Lower lobe of right lung (tissue), 2 donors: ENCODE data around the gene DNAH2. TPM values are rescaled to one million over a fixed set of nuclear protein-coding genes. Genes with fewer than 3 reads are reported as not detected.
A peak's percentile ranks its signal among the peaks of the same experiment; 100 is the strongest.

Source experiments
- ATAC-seq, 2 donors: fragments of 200-7000 bp; cut with Tn5 transposase; one replicate each; pipeline ENCODE4 v1.9.1; 2020 to 2022; ENCODE audit warnings: mild to moderate bottlenecking in 2 of 2, moderate library complexity in 2 of 2
- DNase-seq: peaks from one replicate; pipeline ENCODE4 v3.0.0-alpha.2; 2020
- H3K27ac ChIP-seq: fragments of 200-600 bp; one replicate; pipeline ENCODE4 v1.8.0; 2022
- H3K27me3 ChIP-seq: fragments of 200-600 bp; one replicate; pipeline ENCODE4 v1.8.0; 2022; ENCODE audit warnings: low read depth
- H3K36me3 ChIP-seq: fragments of 200-600 bp; one replicate; pipeline ENCODE4 v1.8.0; 2022; ENCODE audit warnings: mild to moderate bottlenecking
- H3K4me1 ChIP-seq: fragments of 200-600 bp; one replicate; pipeline ENCODE4 v1.8.0; 2022
- H3K4me3 ChIP-seq: fragments of 200-600 bp; one replicate; pipeline ENCODE4 v1.8.0; 2022; ENCODE audit warnings: mild to moderate bottlenecking
- H3K9me3 ChIP-seq: fragments of 200-600 bp; one replicate; pipeline ENCODE4 v1.8.0; 2022
- CTCF ChIP-seq: fragments of 200-600 bp; IDR thresholded peaks from one replicate; pipeline ENCODE4 v1.8.0; 2022; ENCODE audit warnings: antibody characterized with exemption, mild to moderate bottlenecking
- intact Hi-C: fragments of 100-400 bp; cut with DNase I; formaldehyde crosslinking; loops from one replicate; pipeline ENCODE4 v1.11.0; 2022
- long read RNA-seq: library from polyadenylated mRNA; unstranded; transcript quantifications from one replicate; pipeline ENCODE4 v2.0.0, GENCODE V29; 2021
- total RNA-seq: library from RNA; stranded (reverse); fragmentation: NEBNext Ultra II Directional; extraction: Animal tissue kit (Norgen Biotek cat#: 25700); gene quantifications from one replicate; pipeline ENCODE4 v1.2.1, GENCODE V29; 2021
- donor health status: DM: no; HTN: yes; CAD: no; lungs with severe emphysema.

The DNAH2 gene
- total RNA-seq, result 6.2 TPM
- long read RNA-seq, partial matches to known transcripts, result 3 of 4 reads
- long read RNA-seq, other reads (novel, unspliced or antisense), result 1 of 4 reads

DNA sequence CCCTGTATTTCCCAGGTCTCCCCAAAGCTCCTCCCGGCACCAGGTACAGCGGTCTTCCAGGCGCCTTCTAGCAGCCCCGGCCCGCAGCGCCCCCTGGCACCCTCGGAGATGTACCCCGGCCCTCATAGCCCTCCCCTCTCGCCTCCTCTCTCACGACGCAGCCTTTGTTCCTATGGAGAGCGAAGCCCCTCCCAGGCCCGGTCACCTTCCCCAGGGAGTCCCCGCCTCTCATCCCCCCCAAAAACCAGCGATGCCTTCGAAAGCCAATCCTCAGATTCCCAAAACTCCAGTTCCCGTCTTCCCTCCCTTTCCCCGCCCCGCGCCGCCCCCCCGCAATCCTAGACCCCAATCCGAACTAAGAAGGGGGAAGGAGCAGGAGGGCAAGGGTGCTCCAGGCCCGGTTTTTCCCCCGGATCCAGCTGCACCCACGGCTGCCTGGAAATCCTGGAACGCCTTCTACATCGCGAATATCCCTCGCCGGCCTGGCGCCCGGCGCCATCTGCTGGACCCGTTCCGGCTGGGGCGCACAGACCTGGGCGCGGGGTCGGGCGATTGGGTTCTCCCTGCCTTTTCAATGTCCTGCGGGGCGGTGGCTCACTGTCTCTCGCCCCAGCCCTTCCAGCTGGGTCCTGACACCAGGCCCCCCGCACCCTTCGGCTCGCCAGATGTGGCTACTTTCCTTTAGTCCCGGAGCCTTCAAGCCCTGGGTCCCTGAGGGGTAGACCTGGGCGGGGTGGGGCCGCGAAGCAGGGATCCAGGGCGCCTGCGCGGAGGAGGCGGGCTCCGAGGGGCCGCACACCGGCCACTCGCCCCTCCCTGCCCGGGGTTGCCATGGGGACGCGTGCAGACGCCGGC lies at the start of gene DNAH2:
TSS of gene DNAH2 (plus strand) at position 844 of the 855 bp plus-strand sequence. CDS start 1,991 bp downstream, outside the sequence.
- ATAC-seq (peak; percentile 90 to 94), DNase-seq (peak; percentile 77)
- H3K4me1 ChIP-seq, result peaks cover 19% of the 10 kb centered on the region
- no peaks in the 10 kb centered on the region for H3K9me3 ChIP-seq
- no peak within 1 kb of the TSS for H3K27ac ChIP-seq
- H3K27me3 ChIP-seq, result peaks cover 35% of the 10 kb centered on the region
- no peaks in the 10 kb centered on the region for H3K36me3 ChIP-seq
- peak within 1 kb of the TSS; percentile 67 for H3K4me3 ChIP-seq
- intact Hi-C loops, result no loop called here
- TF ChIP-seq CTCF, result peak; percentile 40

DNA sequence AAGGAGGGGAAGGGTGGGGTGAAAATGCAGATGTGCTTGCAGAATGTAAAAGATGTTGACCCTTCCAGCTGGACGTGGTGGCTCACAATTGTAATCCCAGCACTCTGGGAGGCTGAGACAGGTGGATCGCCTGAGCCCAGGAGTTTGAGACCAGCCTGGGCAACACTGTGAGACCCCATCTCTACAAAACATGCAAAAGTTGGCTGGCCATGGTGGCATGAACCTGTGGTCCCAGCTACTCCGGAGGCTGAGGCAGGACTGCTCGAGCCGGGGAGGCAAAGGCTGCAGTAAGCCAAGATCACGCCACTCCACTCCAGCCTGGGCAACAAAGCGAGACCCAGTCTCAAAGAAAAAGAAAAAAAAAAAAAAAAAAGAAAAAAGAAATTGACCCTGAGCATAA lies 49.1 kb upstream of the DNAH2 start:
- no peak overlapping the region for H3K27ac ChIP-seq
- no peaks in the 10 kb centered on the region for H3K27me3 ChIP-seq
- H3K4me1 ChIP-seq, result no peaks in the 10 kb centered on the region
- H3K4me3 ChIP-seq, result no peak overlapping the region
- TF ChIP-seq CTCF, result no peak
- H3K9me3 ChIP-seq, result peaks cover 4% of the 10 kb centered on the region
- intact Hi-C loops, result no loop called here
- DNase-seq, result no peak
- ATAC-seq, result no peak
- peaks cover 75% of the 10 kb centered on the region for H3K36me3 ChIP-seq

- intact Hi-C loops, result no loop called here
- peaks cover 80% of the 10 kb centered on the region for H3K36me3 ChIP-seq
- H3K4me1 ChIP-seq, result no peaks in the 10 kb centered on the region
- no peak overlapping the region for H3K4me3 ChIP-seq
- no peak overlapping the region for H3K27ac ChIP-seq
- no peaks in the 10 kb centered on the region for H3K27me3 ChIP-seq
- peaks cover 6% of the 10 kb centered on the region for H3K9me3 ChIP-seq
- DNase-seq (no peak), ATAC-seq (no peak)
- peak; percentile 36 for TF ChIP-seq CTCF
These were observed 44.3 kb upstream of the DNAH2 start for GRCh38 chr17:7673239-7673638.

DNA sequence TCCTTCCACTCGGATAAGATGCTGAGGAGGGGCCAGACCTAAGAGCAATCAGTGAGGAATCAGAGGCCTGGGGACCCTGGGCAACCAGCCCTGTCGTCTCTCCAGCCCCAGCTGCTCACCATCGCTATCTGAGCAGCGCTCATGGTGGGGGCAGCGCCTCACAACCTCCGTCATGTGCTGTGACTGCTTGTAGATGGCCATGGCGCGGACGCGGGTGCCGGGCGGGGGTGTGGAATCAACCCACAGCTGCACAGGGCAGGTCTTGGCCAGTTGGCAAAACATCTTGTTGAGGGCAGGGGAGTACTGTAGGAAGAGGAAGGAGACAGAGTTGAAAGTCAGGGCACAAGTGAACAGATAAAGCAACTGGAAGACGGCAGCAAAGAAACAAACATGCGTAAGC lies 42.6 kb upstream of the DNAH2 start:
- H3K36me3 ChIP-seq, result peaks cover 63% of the 10 kb centered on the region
- no peak for DNase-seq
- intact Hi-C loops, result no loop called here

GRCh38 chr17:7676533-7676932 lies 41.0 kb upstream of the DNAH2 start:
- Histone ChIP-seq H3K9me3 (peaks cover 6% of the 10 kb centered on the region), H3K4me1 (no peaks in the 10 kb centered on the region), H3K27me3 (no peaks in the 10 kb centered on the region), H3K4me3 (no peak overlapping the region), H3K36me3 (peaks cover 47% of the 10 kb centered on the region), H3K27ac (no peak overlapping the region)
- ATAC-seq (no peak), DNase-seq (no peak)
- intact Hi-C loops, result no loop called here
- TF ChIP-seq CTCF, result no peak

More for the DNA sequence above, 42.6 kb upstream of the DNAH2 start:
- H3K9me3 ChIP-seq, result peaks cover 6% of the 10 kb centered on the region
- no peak for TF ChIP-seq CTCF
- H3K4me1 ChIP-seq, result no peaks in the 10 kb centered on the region
- no peak for ATAC-seq
- no peak overlapping the region for H3K4me3 ChIP-seq
- no peaks in the 10 kb centered on the region for H3K27me3 ChIP-seq
- H3K27ac ChIP-seq, result no peak overlapping the region
